ENCODE results near the gene TSNAXIP1.

TSNAXIP1 gene

GRCh38 chr16:67872131-67872630, 65.5 kb downstream of the TSNAXIP1 start:
- intact Hi-C loops (cut with DNase I; ENCODE audit: low total_unique reads), result no loop called here
- peaks cover 30 to 58% (median 56%) of the 10 kb centered on the region in 3 donors for H3K36me3 ChIP-seq
- H3K27ac ChIP-seq, result peak overlapping the region; percentile 90 to 94
- H3K4me3 ChIP-seq, result peak overlapping the region; percentile 96 to 99
- no peak for DNase-seq
- no peaks in the 10 kb centered on the region for H3K27me3 ChIP-seq
- H3K9me3 ChIP-seq, result no peaks in the 10 kb centered on the region
- TF ChIP-seq CTCF (IDR thresholded peaks at IDR 0.05), result no peak
- peaks cover 0 to 39% (median 28%) of the 10 kb centered on the region in 4 donors for H3K4me1 ChIP-seq

- intact Hi-C loops (cut with DNase I; ENCODE audit: low total_unique reads), result no loop called here
- no peak for TF ChIP-seq CTCF (IDR thresholded peaks at IDR 0.05)
- no peaks in the 10 kb centered on the region for H3K27me3 ChIP-seq
- H3K4me1 ChIP-seq, result peaks cover 0 to 39% (median 28%) of the 10 kb centered on the region in 4 donors
- H3K27ac ChIP-seq, result peak within 1 kb of the TSS; percentile 90 to 94
- peak within 1 kb of the TSS; percentile 96 to 99 for H3K4me3 ChIP-seq
- no peaks in the 10 kb centered on the region for H3K9me3 ChIP-seq
- peaks cover 32 to 60% (median 56%) of the 10 kb centered on the region in 3 donors for H3K36me3 ChIP-seq
- DNase-seq, result peak; percentile 82 to 93
Measured at GRCh38 chr16:67872631-67873434, 66.1 kb downstream of the TSNAXIP1 start, which contains the start of gene EDC4. Gene EDC4, plus strand, starts transcription at chr16:67873052. Its CDS starts 210 bp downstream, at chr16:67873262.

GRCh38 chr16:67873435-67874370, 67.0 kb downstream of the TSNAXIP1 start:
- peaks cover 36 to 60% (median 56%) of the 10 kb centered on the region in 3 donors for H3K36me3 ChIP-seq
- no peak for DNase-seq
- H3K4me3 ChIP-seq, result peak overlapping the region; percentile 96 to 99
- intact Hi-C loops (cut with DNase I; ENCODE audit: low total_unique reads), result no loop called here
- no peaks in the 10 kb centered on the region for H3K27me3 ChIP-seq
- H3K4me1 ChIP-seq, result peaks cover 0 to 39% (median 28%) of the 10 kb centered on the region in 4 donors
- peak overlapping the region; percentile 90 to 94 for H3K27ac ChIP-seq
- no peak for TF ChIP-seq CTCF (IDR thresholded peaks at IDR 0.05)
- no peaks in the 10 kb centered on the region for H3K9me3 ChIP-seq

- H3K9me3 ChIP-seq, result no peaks in the 10 kb centered on the region
- peak overlapping the region in 1 of 2 donors; percentile 90 for H3K27ac ChIP-seq
- intact Hi-C loops (cut with DNase I; ENCODE audit: low total_unique reads), result no loop called here
- no peaks in the 10 kb centered on the region for H3K27me3 ChIP-seq
- H3K36me3 ChIP-seq, result peaks cover 40 to 61% (median 56%) of the 10 kb centered on the region in 3 donors
- DNase-seq, result no peak
- peaks cover 0 to 39% (median 28%) of the 10 kb centered on the region in 4 donors for H3K4me1 ChIP-seq
- TF ChIP-seq CTCF (IDR thresholded peaks at IDR 0.05), result no peak
- H3K4me3 ChIP-seq, result peak overlapping the region; percentile 96 to 99
Measured at GRCh38 chr16:67874372-67874771, 67.7 kb downstream of the TSNAXIP1 start.

GRCh38 chr16:67877064-67877463, 70.4 kb downstream of the TSNAXIP1 start:
- Histone ChIP-seq H3K36me3 (peaks cover 58 to 65% (median 64%) of the 10 kb centered on the region in 3 donors), H3K9me3 (no peaks in the 10 kb centered on the region), H3K27me3 (no peaks in the 10 kb centered on the region), H3K27ac (no peak overlapping the region), H3K4me3 (no peak overlapping the region), H3K4me1 (peaks cover 0 to 39% (median 28%) of the 10 kb centered on the region in 4 donors)
- intact Hi-C loops (cut with DNase I; ENCODE audit: low total_unique reads), result no loop called here
- TF ChIP-seq CTCF (IDR thresholded peaks at IDR 0.05), result no peak
- no peak for DNase-seq
